ENCODE results near the gene LMO4.

Gene LMO4

GRCh38 chr1:87307306-87307705, 21.4 kb upstream of the LMO4 start:
- H3K4me3 ChIP-seq (ENCODE audit: low read depth, low read length): no peak overlapping the region
- TF ChIP-seq, protein P1, sequence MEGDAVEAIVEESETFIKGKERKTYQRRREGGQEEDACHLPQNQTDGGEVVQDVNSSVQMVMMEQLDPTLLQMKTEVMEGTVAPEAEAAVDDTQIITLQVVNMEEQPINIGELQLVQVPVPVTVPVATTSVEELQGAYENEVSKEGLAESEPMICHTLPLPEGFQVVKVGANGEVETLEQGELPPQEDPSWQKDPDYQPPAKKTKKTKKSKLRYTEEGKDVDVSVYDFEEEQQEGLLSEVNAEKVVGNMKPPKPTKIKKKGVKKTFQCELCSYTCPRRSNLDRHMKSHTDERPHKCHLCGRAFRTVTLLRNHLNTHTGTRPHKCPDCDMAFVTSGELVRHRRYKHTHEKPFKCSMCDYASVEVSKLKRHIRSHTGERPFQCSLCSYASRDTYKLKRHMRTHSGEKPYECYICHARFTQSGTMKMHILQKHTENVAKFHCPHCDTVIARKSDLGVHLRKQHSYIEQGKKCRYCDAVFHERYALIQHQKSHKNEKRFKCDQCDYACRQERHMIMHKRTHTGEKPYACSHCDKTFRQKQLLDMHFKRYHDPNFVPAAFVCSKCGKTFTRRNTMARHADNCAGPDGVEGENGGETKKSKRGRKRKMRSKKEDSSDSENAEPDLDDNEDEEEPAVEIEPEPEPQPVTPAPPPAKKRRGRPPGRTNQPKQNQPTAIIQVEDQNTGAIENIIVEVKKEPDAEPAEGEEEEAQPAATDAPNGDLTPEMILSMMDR (IDR thresholded peaks at IDR 0.05; ENCODE audit: insufficient read depth, low read depth, low read length, missing control alignments): no peak
- DNase-seq (ENCODE audit: low read depth): no peak

- H3K4me3 ChIP-seq (ENCODE audit: low read depth, low read length): no peak overlapping the region
- TF ChIP-seq, protein P1 (IDR thresholded peaks at IDR 0.05; ENCODE audit: insufficient read depth, low read depth, low read length, missing control alignments): no peak
- DNase-seq (ENCODE audit: low read depth): no peak
Observed at GRCh38 chr1:87307931-87308330, 20.7 kb upstream of the LMO4 start.

DNA sequence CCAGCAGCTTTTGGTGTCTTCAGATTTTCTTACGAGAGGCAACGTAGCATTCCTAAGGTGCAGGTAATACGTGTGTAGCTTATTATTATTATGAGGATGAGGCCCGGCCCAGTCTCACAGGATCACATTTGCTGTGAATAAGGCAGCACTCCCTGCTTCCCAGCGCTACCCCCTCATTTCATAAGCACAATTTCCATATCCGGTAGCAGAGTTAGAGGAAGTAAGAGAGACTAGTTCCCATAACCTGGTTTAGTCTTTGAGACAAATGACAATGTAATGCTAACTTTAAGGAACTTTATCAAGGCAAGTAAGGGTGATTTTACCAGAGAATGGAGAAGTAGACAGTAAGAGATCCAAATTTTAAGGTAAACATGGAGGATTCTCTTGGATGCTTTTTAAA, 14.6 kb upstream of the LMO4 start:
- DNase-seq (ENCODE audit: low read depth): no peak
- TF ChIP-seq, protein P1 (IDR thresholded peaks at IDR 0.05; ENCODE audit: insufficient read depth, low read depth, low read length, missing control alignments): no peak
- no peak overlapping the region for H3K4me3 ChIP-seq (ENCODE audit: low read depth, low read length)

DNA sequence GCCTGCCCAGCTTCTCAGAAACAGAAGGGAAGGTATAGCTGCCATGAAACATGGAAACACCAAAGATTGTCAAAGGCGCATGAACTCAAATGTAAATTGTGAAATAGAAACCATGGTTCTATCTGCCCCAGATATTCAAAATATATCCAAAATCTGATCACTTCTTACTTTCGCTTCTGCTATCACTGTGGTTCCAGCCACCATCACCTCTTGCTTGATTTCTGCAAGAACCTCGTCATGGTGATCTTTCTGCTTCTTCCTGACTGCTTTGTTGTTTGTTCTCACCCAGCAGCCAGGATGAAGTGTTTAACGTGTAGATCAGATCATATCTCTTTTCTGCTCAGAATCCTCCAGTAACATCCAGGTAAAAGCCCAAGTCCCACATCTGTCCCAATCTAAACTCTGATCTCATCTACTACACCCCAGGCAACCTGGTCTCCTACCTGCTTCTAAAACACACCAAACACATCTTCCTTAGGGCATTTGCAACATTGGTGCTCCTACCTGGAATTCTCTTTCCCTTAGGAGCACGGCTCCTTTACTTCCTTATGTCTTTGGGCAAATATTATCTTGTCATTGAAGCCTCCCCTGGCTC, 10.5 kb upstream of the LMO4 start:
- peak; percentile 52 for DNase-seq (ENCODE audit: low read depth)
- no peak overlapping the region for H3K4me3 ChIP-seq (ENCODE audit: low read depth, low read length)
- TF ChIP-seq, protein P1 (IDR thresholded peaks at IDR 0.05; ENCODE audit: insufficient read depth, low read depth, low read length, missing control alignments): no peak

DNA sequence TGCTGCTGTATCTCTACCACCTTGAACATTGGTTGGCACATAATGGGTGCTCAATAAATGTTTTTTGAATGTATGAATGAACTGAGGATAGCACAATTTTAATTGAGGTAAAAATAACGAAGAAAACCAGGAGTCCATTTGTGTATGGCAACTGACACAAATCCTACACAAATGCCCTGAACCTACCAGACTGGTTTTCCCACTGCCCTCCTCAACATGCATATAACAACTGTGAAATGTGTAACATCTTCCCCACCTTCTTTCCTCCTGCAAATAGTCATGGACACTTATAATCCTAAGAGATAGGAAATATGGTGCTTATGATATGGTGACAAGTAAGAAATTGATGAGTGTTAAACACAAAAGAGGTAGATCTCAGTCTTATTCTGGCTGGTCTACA, 9.9 kb upstream of the LMO4 start:
- H3K4me3 ChIP-seq (ENCODE audit: low read depth, low read length): no peak overlapping the region
- TF ChIP-seq, protein P1 (IDR thresholded peaks at IDR 0.05; ENCODE audit: insufficient read depth, low read depth, low read length, missing control alignments): no peak
- no peak for DNase-seq (ENCODE audit: low read depth)

GRCh38 chr1:87325982-87326738, 2.5 kb upstream of the LMO4 start:
- TF ChIP-seq, protein P1 (IDR thresholded peaks at IDR 0.05; ENCODE audit: insufficient read depth, low read depth, low read length, missing control alignments): peak; percentile 69
- DNase-seq (ENCODE audit: low read depth): peak; percentile 66
- H3K4me3 ChIP-seq (ENCODE audit: low read depth, low read length): no peak overlapping the region
